SIG-M5 (cell line): Measurements from ENCODE around the gene CRKL.
"Not testable (repeated sequence)": the region's sequence is repeated elsewhere in the genome, so short reads cannot be mapped to it uniquely, and the experiment has no call there.

Experiments
- DNase-seq: peaks from one replicate; lab custom pipeline; 2025; lab: John Stamatoyannopoulos, UW

Gene CRKL

GRCh38 chr22:20901093-20902033, 15.8 kb upstream of the CRKL start:
- not testable (repeated sequence) for DNase-seq

GRCh38 chr22:20903093-20903492, 14.1 kb upstream of the CRKL start:
- DNase-seq, result no peak

DNA sequence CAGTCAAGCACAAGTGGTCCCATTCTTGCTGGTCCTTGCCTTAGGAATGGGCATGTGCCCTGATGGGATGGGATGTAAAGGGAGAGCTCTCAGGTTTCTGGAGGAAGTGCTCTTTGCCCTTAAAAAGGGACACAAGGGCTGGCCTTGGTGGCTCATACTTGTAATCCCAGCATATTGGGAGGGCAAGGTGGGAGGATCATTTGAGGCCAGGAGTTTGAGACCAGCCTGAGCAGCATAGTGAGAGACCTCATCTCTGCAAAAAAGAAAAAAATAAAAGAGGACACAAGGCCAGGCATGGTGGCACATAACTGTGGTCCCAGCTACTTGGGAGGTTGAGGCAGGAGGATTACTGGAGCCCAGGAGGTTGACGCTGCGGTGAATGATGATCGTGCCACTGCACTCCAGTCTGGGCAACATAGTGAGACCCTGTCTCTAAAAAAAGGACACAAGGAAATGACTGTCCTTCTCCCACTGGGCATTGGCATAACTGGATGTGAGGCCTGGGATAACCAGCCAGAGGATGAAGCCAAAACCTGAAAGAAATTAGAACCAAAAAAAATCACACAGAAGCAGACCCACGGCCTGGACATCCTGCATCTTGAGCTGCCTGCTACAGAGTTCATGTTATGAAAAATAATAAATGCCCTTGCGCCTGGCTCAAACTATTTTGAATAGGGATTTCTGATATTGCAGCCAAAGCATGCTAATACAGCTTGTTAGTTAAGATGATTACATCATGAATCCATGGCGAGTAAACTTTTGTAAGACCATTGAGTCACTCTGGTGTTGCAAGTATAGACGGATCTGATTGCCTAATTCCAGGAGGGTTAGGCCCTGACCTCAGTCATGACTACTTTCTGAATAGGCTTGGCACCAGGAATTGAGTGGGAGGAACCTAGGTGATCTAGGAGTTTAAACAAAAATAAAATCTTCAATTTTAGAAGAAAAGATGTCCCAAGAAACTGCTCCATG, 12.9 kb upstream of the CRKL start:
- DNase-seq, result peak; percentile 72

DNA sequence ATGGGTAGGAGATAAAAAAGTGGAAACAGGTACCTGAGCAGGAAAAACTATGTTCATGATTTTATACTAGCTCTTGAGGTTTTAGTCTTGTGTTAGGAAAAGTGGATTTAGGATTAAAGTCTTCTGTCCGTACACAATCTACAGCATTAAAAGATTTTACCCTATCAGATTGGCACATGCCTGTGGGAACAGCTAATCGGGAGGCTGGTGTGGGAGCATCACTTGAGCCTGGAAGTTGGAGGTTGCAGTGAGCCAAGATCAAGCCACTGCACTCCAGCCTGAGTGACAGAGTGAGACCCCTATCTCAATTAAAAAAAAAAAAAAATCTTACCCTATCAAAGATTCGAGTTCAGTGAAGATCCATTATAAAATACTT, 12.2 kb upstream of the CRKL start:
- no peak for DNase-seq

- no peak for DNase-seq
Observed at GRCh38 chr22:20905415-20906386, 11.5 kb upstream of the CRKL start.

GRCh38 chr22:20906387-20906767, 10.8 kb upstream of the CRKL start:
- DNase-seq, result no peak

DNA sequence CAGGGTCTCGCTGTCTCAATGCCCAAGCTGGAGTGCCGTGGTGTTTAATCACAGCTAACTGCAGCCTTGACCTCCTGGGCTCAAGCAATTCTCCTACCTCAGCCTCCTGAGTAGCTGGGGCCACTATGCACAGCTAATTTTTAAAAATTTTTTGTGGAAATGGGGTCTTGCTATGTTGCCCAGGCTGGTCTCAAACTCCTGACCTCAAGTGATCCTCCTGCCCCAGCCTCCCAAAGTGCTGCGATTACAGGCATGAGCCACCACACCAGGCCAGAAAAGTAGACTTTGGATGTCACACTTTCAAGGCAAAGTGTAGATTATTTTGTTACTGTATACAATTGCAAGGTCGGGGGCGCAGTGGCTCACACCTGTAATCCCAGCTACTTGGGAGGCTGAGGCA, 8.5 kb upstream of the CRKL start:
- not testable (repeated sequence) for DNase-seq

DNA sequence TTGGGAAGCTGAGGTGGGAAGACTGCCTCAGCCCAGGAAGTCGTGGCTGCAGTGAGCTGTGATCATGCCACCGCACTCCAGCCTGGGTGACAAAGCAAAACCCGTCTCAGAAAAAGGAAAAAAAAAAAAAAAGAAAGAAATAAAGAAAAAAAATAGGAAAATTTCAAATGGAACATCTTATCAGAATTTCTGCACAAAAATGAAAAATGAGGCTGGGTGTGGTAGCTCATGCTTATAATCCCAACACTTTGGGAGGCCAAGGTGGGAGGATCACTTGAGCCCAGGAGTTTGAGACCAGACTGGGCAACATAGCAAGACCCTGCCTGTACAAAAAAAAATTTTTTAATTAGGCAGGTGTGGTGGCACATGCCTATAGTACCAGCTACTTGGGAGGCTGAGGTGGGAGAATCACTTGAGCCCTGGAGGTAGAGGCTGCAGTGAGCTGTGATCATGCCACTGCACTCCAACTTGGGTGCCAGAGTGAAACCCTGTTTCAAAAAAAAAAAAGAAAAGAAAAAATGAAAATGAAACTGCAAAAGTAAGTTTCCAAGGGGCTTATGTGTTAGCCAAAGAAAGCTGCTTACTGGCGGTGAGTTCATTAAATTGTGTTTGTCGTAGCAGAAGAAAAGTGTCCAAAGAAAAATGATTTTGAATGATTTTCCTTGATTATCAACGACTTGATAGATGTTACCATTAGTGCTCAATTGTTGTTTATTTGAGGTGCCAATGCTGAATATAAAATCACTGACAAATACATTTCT, 7.5 kb upstream of the CRKL start:
- DNase-seq, result no peak

DNA sequence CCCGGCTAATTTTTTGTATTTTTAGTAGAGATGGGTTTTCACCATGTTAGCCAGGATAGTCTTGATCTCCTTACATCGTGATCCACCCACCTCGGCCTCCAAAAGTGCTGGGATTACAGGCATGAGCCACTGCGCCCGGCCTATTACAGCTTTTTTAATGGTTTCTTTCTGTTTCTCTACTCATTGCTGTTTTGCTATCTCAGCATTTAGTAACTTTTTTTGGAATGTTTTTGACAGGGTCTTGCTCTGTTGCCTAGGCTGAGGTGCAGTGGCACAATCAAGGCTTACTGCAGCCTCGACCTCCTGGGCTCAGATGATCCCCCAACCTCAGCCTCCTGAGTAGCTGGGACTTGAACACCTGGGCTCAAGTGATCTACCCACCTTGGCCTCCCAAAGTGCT, 4.7 kb upstream of the CRKL start:
- no peak for DNase-seq

DNA sequence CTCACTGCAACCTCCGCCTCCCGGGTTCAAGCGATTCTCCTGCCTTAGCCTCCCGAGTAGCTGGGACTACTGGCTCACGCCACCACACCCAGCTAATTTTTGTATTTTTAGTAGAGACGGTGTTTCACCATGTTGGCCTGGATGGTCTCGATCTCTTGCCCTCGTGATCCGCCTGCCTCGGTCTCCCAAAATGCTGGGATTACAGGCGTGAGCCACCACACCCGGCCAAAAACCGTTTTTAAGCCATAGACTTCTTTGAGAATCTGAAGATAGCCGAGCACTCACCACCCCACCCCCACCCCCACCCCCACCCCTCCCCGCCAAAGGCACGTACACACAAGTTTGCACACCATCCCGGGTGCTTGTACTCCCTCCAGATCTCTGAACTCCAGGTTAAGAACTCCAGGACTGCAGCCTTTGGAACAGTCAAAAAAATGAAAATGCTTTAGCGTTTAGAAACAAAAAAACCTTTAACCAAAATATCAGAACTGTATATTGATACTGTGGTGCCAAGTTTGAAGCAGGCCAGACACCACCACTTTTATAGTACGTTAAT, 1.5 kb downstream of the CRKL start:
- no peak for DNase-seq

DNA sequence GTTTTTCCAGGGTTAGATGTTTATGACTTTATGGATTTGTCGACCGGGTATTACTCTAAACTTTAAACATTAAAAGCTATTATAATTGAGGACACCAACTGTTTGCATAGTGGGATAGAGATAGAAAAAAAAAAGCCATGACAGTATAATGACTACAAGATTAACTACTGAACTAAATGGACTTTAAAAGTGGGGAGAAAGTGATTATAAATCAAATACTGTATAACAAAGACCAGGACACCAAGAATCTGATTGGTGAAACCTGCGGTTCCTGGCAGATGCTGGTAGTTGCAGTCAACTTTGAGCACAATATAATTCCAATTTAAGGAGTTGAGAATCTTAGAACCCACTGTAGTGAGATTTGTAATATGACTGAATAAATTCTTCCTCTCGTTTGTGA, 2.5 kb downstream of the CRKL start:
- no peak for DNase-seq

GRCh38 chr22:20920881-20921203, 3.6 kb downstream of the CRKL start:
- DNase-seq, result no peak

DNA sequence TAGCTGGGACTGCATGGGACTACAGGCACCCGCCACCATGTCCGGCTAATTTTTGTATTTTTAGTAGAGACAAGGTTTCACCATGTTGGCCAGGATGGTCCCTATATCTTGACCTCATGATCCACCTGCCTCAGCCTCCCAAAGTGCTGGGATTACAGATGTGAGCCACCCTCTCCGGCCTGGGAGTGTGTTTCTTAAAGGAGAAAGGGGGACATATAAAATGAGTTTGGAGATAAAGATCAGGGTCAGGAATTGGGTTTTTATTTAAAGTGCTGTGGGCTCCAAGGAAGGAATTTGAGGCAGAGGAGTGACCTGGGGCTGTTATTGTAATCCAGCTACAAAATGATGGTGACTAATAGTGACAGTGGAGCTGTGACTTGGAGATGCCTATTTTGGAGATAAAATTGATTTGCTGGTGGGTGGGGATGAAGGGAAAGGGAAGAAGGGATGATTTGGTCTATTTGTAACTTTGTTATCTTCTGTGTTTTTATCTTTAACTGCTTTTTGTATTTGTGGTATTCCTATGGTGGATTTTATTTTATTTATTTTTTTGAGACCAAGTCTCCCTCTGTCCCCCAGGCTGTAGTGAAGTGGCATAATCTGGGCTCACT, 5.0 kb downstream of the CRKL start:
- no peak for DNase-seq

DNA sequence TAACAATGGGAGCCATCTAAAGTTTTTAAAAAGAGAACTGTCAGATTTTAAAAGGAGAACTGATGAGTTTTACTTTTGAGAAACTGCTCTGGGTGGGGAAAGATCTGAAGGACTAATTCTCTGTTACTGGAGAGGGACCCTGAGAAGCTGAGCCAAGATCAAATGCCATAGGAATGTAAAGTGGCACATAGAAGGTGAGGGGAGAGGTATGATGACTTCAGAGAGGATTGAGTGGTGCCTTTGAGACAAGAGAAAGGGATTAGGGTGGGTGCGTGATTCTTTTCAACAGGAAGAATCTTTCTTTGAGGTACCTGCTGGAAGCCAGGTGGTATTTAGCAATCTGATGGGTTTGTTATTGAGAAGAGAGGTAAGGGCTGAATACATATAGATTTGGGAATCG, 9.0 kb downstream of the CRKL start:
- no peak for DNase-seq

GRCh38 chr22:20927940-20928572, 10.8 kb downstream of the CRKL start:
- no peak for DNase-seq

DNA sequence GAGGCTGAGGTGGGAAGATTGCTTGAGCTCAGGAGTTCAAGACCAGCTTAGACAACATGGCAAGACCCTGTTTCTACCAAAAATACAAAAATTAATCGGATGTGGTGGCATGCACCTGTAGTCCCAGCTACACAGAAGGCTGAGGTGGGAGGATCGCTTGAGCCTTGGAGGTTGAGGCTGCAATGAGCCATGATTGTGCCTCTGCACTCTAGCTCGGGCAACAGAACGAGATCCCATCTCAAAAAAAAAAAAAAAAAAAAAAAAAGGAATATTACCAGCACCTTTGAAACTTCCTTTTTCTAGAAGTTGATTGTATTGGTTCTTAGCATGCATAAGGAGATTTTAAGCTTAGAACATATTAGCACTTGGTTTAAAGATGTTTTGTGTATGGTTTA, 11.4 kb downstream of the CRKL start:
- DNase-seq, result no peak

GRCh38 chr22:20930004-20930403, 12.8 kb downstream of the CRKL start:
- DNase-seq, result no peak

- not testable (repeated sequence) for DNase-seq
Observed at GRCh38 chr22:20930435-20930834, 13.2 kb downstream of the CRKL start.

DNA sequence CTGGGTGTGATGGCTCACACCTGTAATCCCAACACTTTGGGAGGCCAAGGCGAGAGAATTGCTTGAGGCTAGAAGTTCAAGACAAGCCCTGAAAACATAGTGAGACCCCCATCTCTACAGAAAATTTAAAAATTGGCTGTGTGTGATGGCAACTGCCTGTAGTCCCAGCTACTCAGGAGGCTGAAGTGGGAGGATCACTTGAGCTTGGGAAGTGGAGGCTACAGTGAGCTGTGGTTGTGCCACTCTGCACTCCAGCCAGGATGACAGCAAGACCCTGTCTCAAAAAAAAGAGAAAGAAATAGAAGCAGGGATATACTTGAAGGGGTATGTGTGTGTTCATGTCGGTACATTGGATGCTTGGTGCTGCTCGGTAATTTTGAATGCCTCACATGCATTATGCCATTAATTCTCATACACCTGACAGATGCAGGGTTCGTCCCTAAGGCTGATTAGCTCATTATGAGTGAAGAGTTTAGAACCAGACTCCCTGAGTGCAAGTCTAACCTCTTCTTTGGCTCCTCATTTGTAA, 14.0 kb downstream of the CRKL start:
- no peak for DNase-seq

GRCh38 chr22:20933910-20934309, 16.7 kb downstream of the CRKL start:
- no peak for DNase-seq
